ENCODE measurements around the gene SPPL2B. TPM values are rescaled to one million over a fixed set of nuclear protein-coding genes. Genes with fewer than 3 reads are reported as not detected.

The SPPL2B gene
- total RNA-seq, 2 donors from 2014 or later: 54.0 to 87.1 TPM

- no peak for DNase-seq (ENCODE audit: low spot score)
- Histone ChIP-seq H3K36me3 (no peaks in the 10 kb centered on the region), H3K4me1 (replicated peaks) (no peaks in the 10 kb centered on the region), H3K4me3 (no peak overlapping the region), H3K27ac (no peak overlapping the region), H3K9me3 (no peaks in the 10 kb centered on the region), H3K27me3 (replicated peaks; ENCODE audit: insufficient read depth) (peaks cover 13% of the 10 kb centered on the region)
- WGBS: 45% methylated on average over 15 of the region's 33 CpGs
- TF ChIP-seq POLR2AphosphoS5 (IDR thresholded peaks at IDR 0.05) (no peak), POLR2A (IDR thresholded peaks at IDR 0.05) (no peak)
- TF ChIP-seq, protein P1, sequence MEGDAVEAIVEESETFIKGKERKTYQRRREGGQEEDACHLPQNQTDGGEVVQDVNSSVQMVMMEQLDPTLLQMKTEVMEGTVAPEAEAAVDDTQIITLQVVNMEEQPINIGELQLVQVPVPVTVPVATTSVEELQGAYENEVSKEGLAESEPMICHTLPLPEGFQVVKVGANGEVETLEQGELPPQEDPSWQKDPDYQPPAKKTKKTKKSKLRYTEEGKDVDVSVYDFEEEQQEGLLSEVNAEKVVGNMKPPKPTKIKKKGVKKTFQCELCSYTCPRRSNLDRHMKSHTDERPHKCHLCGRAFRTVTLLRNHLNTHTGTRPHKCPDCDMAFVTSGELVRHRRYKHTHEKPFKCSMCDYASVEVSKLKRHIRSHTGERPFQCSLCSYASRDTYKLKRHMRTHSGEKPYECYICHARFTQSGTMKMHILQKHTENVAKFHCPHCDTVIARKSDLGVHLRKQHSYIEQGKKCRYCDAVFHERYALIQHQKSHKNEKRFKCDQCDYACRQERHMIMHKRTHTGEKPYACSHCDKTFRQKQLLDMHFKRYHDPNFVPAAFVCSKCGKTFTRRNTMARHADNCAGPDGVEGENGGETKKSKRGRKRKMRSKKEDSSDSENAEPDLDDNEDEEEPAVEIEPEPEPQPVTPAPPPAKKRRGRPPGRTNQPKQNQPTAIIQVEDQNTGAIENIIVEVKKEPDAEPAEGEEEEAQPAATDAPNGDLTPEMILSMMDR (IDR thresholded peaks at IDR 0.05): no peak
- intact Hi-C loops (cut with DNase I): no loop called here
Observed at GRCh38 chr19:2307518-2308012, 20.9 kb upstream of the SPPL2B start.

DNA sequence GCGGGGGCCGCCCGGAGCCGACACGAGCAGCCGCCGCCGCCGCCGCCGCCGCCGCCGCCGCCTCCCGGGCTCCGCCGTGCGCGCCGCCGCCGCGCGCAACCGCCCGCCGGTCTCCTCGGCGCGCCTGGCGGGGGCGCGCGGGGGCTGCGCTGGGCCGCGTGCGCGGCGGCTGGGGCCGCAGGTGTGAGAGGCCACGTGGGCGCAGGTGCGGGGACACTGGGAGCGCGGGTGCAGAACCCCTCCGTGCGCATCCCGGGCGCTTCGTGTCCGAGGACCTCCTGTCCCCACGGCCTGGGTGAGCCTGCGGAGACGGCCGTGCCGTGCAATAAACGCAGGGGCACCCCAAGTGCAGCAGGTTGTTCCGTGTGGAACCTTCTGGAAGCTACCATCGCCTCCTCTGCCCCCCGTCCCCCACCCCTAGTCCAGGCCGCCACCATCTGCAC is 20.3 kb upstream of the SPPL2B start, which contains the start of gene LINGO3:
LINGO3 (minus strand) TSS at position 41 of the 443 bp plus-strand sequence. CDS start 16,378 bp downstream, outside the sequence.
- Histone ChIP-seq H3K9me3 (no peaks in the 10 kb centered on the region), H3K36me3 (no peaks in the 10 kb centered on the region), H3K4me1 (replicated peaks) (no peaks in the 10 kb centered on the region), H3K4me3 (no peak within 1 kb of the TSS), H3K27me3 (replicated peaks; ENCODE audit: insufficient read depth) (peaks cover 12% of the 10 kb centered on the region), H3K27ac (no peak within 1 kb of the TSS)
- TF ChIP-seq POLR2AphosphoS5 (IDR thresholded peaks at IDR 0.05): no peak
- TF ChIP-seq, protein P1 (IDR thresholded peaks at IDR 0.05): no peak
- no peak for TF ChIP-seq POLR2A (IDR thresholded peaks at IDR 0.05)
- WGBS: 9% methylated on average over 19 of the region's 63 CpGs
- no peak for DNase-seq (ENCODE audit: low spot score)
- intact Hi-C loops (cut with DNase I): no loop called here

DNA sequence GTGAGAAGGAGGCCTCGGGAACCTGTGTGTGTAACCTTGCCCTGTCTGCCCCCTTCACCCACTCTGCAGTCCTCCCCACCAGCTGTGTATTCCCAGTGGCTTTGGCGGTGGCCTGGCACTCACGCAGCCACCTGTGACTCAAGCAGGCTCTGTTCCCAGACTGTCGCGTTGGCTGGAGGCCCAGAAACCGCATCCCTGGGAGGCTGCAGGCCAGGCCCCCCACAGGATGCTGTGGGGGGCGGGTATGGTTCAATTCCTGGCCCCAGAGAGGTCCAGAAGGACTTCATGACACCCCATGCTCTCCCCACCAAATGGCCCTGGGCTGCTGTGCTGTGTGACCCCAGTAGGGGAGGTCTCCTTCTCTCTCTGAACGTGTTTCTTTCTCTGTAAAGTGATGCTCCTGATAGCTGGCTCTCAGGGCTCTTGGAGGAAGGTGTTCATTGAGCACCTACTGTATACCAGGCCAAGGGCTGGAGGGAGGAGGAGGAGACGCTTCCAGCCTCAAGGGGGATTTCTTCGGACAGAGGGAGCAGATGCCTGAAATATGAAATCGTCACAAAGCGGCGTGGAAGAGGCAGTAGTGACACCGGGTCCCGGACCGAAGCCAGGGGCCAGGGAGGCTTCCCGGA is 18.6 kb upstream of the SPPL2B start:
- DNase-seq (ENCODE audit: low spot score): no peak
- no peak overlapping the region for H3K4me3 ChIP-seq
- no peaks in the 10 kb centered on the region for H3K9me3 ChIP-seq
- H3K27ac ChIP-seq: no peak overlapping the region
- H3K27me3 ChIP-seq (replicated peaks; ENCODE audit: insufficient read depth): peaks cover 12% of the 10 kb centered on the region
- no peaks in the 10 kb centered on the region for H3K36me3 ChIP-seq
- 49% methylated on average over 17 of the region's 17 CpGs for WGBS
- TF ChIP-seq, protein P1 (IDR thresholded peaks at IDR 0.05): no peak
- TF ChIP-seq POLR2AphosphoS5 (IDR thresholded peaks at IDR 0.05) (no peak), POLR2A (IDR thresholded peaks at IDR 0.05) (no peak)
- intact Hi-C loops (cut with DNase I): no loop called here
- H3K4me1 ChIP-seq (replicated peaks): no peaks in the 10 kb centered on the region

DNA sequence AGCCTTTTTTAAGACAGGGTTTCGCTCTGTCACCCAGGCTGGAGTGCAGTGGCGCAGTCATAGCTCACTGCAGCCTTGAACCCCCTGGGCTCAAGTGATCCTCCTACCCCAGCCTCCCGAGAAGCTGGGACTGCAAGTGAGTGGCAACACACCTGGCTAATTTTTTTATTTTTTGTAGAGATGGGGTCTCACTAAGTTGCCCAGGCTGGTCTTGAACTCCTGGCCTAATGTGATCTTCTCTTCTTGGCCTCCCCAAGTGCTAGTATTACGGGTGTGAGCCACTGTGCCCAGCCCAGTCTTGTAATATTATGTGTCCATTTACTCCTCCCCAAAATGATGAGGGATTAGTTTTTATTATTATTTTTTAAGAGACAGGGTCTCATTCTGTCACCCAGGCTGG is 17.4 kb upstream of the SPPL2B start:
- H3K4me1 ChIP-seq (replicated peaks): no peaks in the 10 kb centered on the region
- WGBS: 98% methylated on average over 4 of the region's 4 CpGs
- H3K4me3 ChIP-seq: no peak overlapping the region
- H3K9me3 ChIP-seq: no peaks in the 10 kb centered on the region
- H3K27ac ChIP-seq: no peak overlapping the region
- TF ChIP-seq POLR2AphosphoS5 (IDR thresholded peaks at IDR 0.05) (no peak), POLR2A (IDR thresholded peaks at IDR 0.05) (no peak)
- TF ChIP-seq, protein P1 (IDR thresholded peaks at IDR 0.05): no peak
- H3K36me3 ChIP-seq: no peaks in the 10 kb centered on the region
- H3K27me3 ChIP-seq (replicated peaks; ENCODE audit: insufficient read depth): peaks cover 12% of the 10 kb centered on the region
- intact Hi-C loops (cut with DNase I): no loop called here
- DNase-seq (ENCODE audit: low spot score): no peak
